ENCODE measurements around the gene KCNJ6. TPM values are rescaled to one million over a fixed set of nuclear protein-coding genes. Genes with fewer than 3 reads are reported as not detected.

The KCNJ6 gene
- polyA plus RNA-seq, 1 of the 3 experiments (the other 2 are of a cell fraction) = not detected

- TF ChIP-seq RXRA (IDR thresholded peaks at IDR 0.05; ENCODE audit: borderline replicate concordance, low read depth) = no peak
- no peak for TF ChIP-seq EP300 (IDR thresholded peaks at IDR 0.05; ENCODE audit: borderline replicate concordance in 1 of 2, low read depth in 1 of 2, low read length in 1 of 2)
- no peak for TF ChIP-seq IRF3 (IDR thresholded peaks at IDR 0.05; ENCODE audit: low read depth, low read length)
- no peak for TF ChIP-seq ZBTB33 (IDR thresholded peaks at IDR 0.05; ENCODE audit: borderline replicate concordance, low read depth)
- no peak for TF ChIP-seq FOSL2 (IDR thresholded peaks at IDR 0.05; ENCODE audit: borderline replicate concordance, low read depth)
- no peak for TF ChIP-seq ELF1 (IDR thresholded peaks at IDR 0.05)
- TF ChIP-seq RCOR1 (IDR thresholded peaks at IDR 0.05; ENCODE audit: low read length) = no peak
Measured at GRCh38 chr21:37563641-37564340, 352.5 kb downstream of the KCNJ6 start (continued).

GRCh38 chr21:37562920-37563640 lies 353.2 kb downstream of the KCNJ6 start:
- Histone ChIP-seq H3F3A (replicated peaks; ENCODE audit: insufficient read depth) (peaks cover 12% of the 10 kb centered on the region), H3K4me2 (peak overlapping the region; percentile 96), H3K9me3 (no peaks in the 10 kb centered on the region), H3K9ac (peak overlapping the region; percentile 94), H3K36me3 (replicated peaks in 1 of 2; ENCODE audit: control insufficient read depth in 1 of 2, insufficient read depth in 2 of 2, low read length in 1 of 2) (no peaks in the 10 kb centered on the region), H3K79me2 (ENCODE audit: insufficient read depth) (no peaks in the 10 kb centered on the region), H3K4me3 (ENCODE audit: low read depth in 2 of 2, low read length in 1 of 2) (peak overlapping the region; percentile 68 to 73), H3K27ac (ENCODE audit: low read depth in 2 of 2, low read length in 1 of 2) (peak overlapping the region; percentile 87 to 99), H2AFZ (ENCODE audit: low read depth) (peak overlapping the region; percentile 99), H3K4me1 (ENCODE audit: control insufficient read depth in 1 of 2, insufficient read depth in 2 of 2, low read depth in 1 of 2, low read length in 1 of 2) (peaks cover 7 to 20% of the 10 kb centered on the region in 2 experiments; a peak in 2 of 4 replicates), H3K27me3 (ENCODE audit: insufficient read depth) (no peaks in the 10 kb centered on the region), H3K9me2 (no peaks in the 10 kb centered on the region), H4K20me1 (ENCODE audit: insufficient read depth) (no peaks in the 10 kb centered on the region)
- 93% methylated on average over 5 of the region's 22 CpGs for WGBS (ENCODE audit: low lambda C conversion rate)
- CTCF ChIA-PET = interaction anchor here (1.0 to 2.9 kb wide), 4 partner anchors 10 to 352 kb away, joined by 3 to 8 read pairs (median 4); no protein-coding TSS in a partner anchor
- POLR2A ChIA-PET = interaction anchor here (0.9 to 1.5 kb wide), 6 partner anchors 8 to 295 kb away, joined by 3 to 9 read pairs (median 4); partner anchors contain the start of gene VPS26C
- TF ChIP-seq FOXM1 (IDR thresholded peaks at IDR 0.05; ENCODE audit: low read depth) (no peak), EP300 (IDR thresholded peaks at IDR 0.05; ENCODE audit: borderline replicate concordance in 1 of 2, low read depth in 1 of 2, low read length in 1 of 2) (no peak), TAF1 (IDR thresholded peaks at IDR 0.05; ENCODE audit: borderline replicate concordance, low read depth, low read length) (no peak), ZBTB33 (IDR thresholded peaks at IDR 0.05; ENCODE audit: borderline replicate concordance, low read depth) (no peak)
- no peak for DNase-seq
